Gastroesophageal sphincter (tissue), 4 donors: ENCODE results near the gene SFTA2. TPM values are rescaled to one million over a fixed set of nuclear protein-coding genes. Genes with fewer than 3 reads are reported as not detected.

Experiments
- ATAC-seq: fragments of 150-250 bp; one replicate; pipeline ENCODE4 v1.9.1; 2016; ENCODE audit warnings: mild to moderate bottlenecking, moderate library complexity
- H3K27ac ChIP-seq, 4 donors: fragments of 200-600 bp; sonication (generic) in 3 of 4; 1 replicate in 3 of 4; 2 replicates in 1 of 4; pipeline ENCODE4 v1.5.1; 2016 to 2019
- H3K27me3 ChIP-seq: fragments of 200-600 bp; sonication (generic); one replicate; pipeline ENCODE4 v1.5.1; 2019
- H3K36me3 ChIP-seq, 2 donors: fragments of 200-600 bp; sonication (generic); one replicate each; pipeline ENCODE4 v1.5.1; 2019; ENCODE audit warnings: control low read depth in 1 of 2
- H3K4me1 ChIP-seq, 3 donors: fragments of 200-600 bp; sonication (generic); 1 replicate in 2 of 3; 2 replicates in 1 of 3; pipeline ENCODE4 v1.5.1; 2016 to 2019; ENCODE audit warnings: control low read depth in 2 of 3
- H3K4me3 ChIP-seq, 2 donors: fragments of 200-600 bp; sonication (generic); one replicate each; pipeline ENCODE4 v1.5.1; 2019; ENCODE audit warnings: mild to moderate bottlenecking in 1 of 2, moderate library complexity in 1 of 2
- H3K9me3 ChIP-seq, 3 donors: fragments of 200-600 bp; sonication (generic); one replicate each; pipeline ENCODE4 v1.5.1; 2017 to 2019; ENCODE audit warnings: control low read depth in 2 of 3
- EP300 ChIP-seq: sonication (generic); formaldehyde crosslinking; IDR thresholded peaks from one replicate; pipeline ENCODE4 v1.6.1; 2017; ENCODE audit warnings: antibody characterized with exemption, mild to moderate bottlenecking
- POLR2A ChIP-seq, 2 donors: fragments of 450-650 bp; IDR thresholded peaks; one replicate each; pipeline ENCODE4 v1.6.1; 2017; ENCODE audit warnings: antibody characterized with exemption in 2 of 2, mild to moderate bottlenecking in 2 of 2, moderate library complexity in 1 of 2
- POLR2AphosphoS5 ChIP-seq: sonication (generic); formaldehyde crosslinking; IDR thresholded peaks from one replicate; pipeline ENCODE4 v1.6.1; 2017; ENCODE audit warnings: antibody characterized with exemption
- WGBS, 2 donors: methylation state at CpG; one replicate each; pipeline ENCODE4 v1.1.5; 2018; ENCODE audit warnings: low coverage in 1 of 2; 5-methylcytosine and 5-hydroxymethylcytosine counted together
- total RNA-seq, 4 donors: library from RNA; depleted of rRNA; stranded (reverse); fragments of >200 nt; gene quantifications; one replicate each; pipeline ENCODE4 v1.1.0, GENCODE V29; 2016
- TF ChIP-seq, protein P1 (sequence below), 4 experiments: fragments of 200-600 bp in 2 of 4; fragments of 450-650 bp in 2 of 4; sonication (generic) in 1 of 4; IDR thresholded peaks; one replicate each; pipeline ENCODE4 v1.5.1; 2017 to 2019; ENCODE audit warnings: antibody characterized with exemption in 4 of 4, mild to moderate bottlenecking in 2 of 4, moderate library complexity in 2 of 4

SFTA2 gene
- not detected for total RNA-seq

DNA sequence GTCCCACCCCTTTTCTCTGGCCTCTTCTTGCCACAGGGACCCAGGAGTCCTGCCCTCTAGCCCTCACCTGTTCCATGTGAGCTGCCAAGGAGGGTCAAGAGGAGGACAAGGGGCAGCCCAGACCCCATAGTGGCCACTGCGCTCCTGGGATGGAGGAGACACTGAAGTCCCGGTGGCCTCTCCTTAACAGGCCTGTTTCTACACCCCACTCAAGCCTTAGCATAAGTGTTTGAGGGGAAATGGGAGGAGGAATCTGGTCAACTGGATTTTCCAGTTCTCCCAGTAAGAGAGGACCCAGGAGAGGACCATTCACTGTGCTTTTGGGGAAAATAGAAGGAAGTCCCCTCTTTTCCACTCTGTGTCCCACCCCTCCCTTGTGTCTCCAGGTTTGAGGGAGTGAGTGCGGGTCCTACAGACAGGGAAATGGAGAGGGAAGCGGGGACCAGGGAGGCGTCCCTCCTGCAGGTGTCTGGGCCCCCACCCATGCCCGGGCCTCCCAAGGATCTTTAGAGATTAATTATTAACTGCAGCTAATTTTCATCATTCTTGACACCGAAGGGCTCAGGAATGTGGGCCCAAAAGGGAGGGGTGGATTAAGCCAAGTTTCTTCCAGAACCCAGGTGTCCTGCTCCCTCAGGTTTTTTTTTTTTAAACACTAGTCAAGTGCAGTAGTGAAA is at the start of gene SFTA2:
Gene SFTA2 (minus strand): TSS at position 202 of the 677 bp plus-strand sequence. CDS start 74 bp downstream, at position 128.
- no peak within 1 kb of the TSS for H3K4me3 ChIP-seq
- no peaks in the 10 kb centered on the region for H3K4me1 ChIP-seq
- H3K27me3 ChIP-seq, result peaks cover 11% of the 10 kb centered on the region
- no peak within 1 kb of the TSS for H3K27ac ChIP-seq
- no peak for TF ChIP-seq POLR2A (IDR thresholded peaks at IDR 0.05)
- TF ChIP-seq, protein P1, sequence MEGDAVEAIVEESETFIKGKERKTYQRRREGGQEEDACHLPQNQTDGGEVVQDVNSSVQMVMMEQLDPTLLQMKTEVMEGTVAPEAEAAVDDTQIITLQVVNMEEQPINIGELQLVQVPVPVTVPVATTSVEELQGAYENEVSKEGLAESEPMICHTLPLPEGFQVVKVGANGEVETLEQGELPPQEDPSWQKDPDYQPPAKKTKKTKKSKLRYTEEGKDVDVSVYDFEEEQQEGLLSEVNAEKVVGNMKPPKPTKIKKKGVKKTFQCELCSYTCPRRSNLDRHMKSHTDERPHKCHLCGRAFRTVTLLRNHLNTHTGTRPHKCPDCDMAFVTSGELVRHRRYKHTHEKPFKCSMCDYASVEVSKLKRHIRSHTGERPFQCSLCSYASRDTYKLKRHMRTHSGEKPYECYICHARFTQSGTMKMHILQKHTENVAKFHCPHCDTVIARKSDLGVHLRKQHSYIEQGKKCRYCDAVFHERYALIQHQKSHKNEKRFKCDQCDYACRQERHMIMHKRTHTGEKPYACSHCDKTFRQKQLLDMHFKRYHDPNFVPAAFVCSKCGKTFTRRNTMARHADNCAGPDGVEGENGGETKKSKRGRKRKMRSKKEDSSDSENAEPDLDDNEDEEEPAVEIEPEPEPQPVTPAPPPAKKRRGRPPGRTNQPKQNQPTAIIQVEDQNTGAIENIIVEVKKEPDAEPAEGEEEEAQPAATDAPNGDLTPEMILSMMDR (IDR thresholded peaks at IDR 0.05), result no peak
- TF ChIP-seq POLR2AphosphoS5, result no peak
- no peak for TF ChIP-seq EP300
- ATAC-seq, result no peak
- 77% methylated on average over 3 of the region's 7 CpGs; no CpG with 5 or more reads in 1 of the 2 donors for WGBS, 2 donors
- peaks cover 0 to 10% (median 0%) of the 10 kb centered on the region in 3 donors for H3K9me3 ChIP-seq
- H3K36me3 ChIP-seq, result no peaks in the 10 kb centered on the region

DNA sequence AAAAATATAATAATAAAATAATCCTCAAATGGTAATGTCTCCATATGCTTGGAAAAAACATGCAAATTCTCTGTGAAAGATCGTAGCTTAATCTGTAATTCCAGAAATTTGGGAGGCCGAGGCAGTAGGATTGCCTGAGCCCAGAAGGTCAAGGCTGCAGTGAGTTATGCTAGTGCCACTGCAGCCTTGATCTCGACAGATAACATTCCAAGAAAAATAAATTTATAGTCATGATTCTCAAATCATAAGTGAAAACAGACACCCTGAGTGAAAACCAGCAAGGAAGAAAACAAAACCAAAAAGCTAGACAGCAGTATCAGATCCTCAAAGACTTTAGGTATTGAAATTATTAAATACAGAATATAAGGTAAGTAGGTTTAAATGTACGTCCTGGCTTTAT is 47.7 kb upstream of the SFTA2 start:
- peaks cover 24% of the 10 kb centered on the region for H3K27me3 ChIP-seq
- TF ChIP-seq EP300 (no peak), POLR2AphosphoS5 (no peak), POLR2A (IDR thresholded peaks at IDR 0.05) (no peak)
- TF ChIP-seq, protein P1 (IDR thresholded peaks at IDR 0.05), result no peak
- no peak for ATAC-seq
- peaks cover 0 to 9% (median 0%) of the 10 kb centered on the region in 3 donors for H3K4me1 ChIP-seq
- no peak overlapping the region for H3K27ac ChIP-seq
- H3K4me3 ChIP-seq, result no peak overlapping the region
- H3K36me3 ChIP-seq, result no peaks in the 10 kb centered on the region
- WGBS, 2 donors, result 64 to 80% methylated on average over 4 of the region's 4 CpGs
- H3K9me3 ChIP-seq, result no peaks in the 10 kb centered on the region

DNA sequence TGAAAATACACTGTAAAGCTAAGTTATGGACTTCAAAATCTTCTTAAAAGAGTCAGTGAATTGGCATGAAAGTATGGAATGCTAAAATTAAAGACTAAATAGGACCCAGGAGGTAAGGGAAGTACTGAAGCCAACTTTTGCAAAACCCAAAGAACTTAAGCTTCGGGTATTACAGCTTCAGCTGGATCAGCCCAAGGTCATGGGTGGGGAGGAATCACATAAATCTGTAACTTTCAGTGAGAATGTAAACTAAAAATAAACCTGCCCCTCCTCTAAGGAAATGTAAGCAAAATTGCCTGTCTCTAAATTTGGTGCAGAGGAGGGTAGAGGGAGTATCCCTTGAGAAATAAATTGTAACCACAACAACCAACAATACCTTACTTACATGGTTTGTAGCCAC is 47.2 kb upstream of the SFTA2 start:
- WGBS, 2 donors, result 0 to 23% methylated on average over 1 of the region's 1 CpG
- no peak overlapping the region for H3K27ac ChIP-seq
- peaks cover 19% of the 10 kb centered on the region for H3K27me3 ChIP-seq
- H3K36me3 ChIP-seq, result no peaks in the 10 kb centered on the region
- no peak for TF ChIP-seq POLR2A (IDR thresholded peaks at IDR 0.05)
- TF ChIP-seq POLR2AphosphoS5, result no peak
- ATAC-seq, result no peak
- H3K4me1 ChIP-seq, result peaks cover 0 to 9% (median 0%) of the 10 kb centered on the region in 3 donors
- no peaks in the 10 kb centered on the region for H3K9me3 ChIP-seq
- no peak overlapping the region for H3K4me3 ChIP-seq

DNA sequence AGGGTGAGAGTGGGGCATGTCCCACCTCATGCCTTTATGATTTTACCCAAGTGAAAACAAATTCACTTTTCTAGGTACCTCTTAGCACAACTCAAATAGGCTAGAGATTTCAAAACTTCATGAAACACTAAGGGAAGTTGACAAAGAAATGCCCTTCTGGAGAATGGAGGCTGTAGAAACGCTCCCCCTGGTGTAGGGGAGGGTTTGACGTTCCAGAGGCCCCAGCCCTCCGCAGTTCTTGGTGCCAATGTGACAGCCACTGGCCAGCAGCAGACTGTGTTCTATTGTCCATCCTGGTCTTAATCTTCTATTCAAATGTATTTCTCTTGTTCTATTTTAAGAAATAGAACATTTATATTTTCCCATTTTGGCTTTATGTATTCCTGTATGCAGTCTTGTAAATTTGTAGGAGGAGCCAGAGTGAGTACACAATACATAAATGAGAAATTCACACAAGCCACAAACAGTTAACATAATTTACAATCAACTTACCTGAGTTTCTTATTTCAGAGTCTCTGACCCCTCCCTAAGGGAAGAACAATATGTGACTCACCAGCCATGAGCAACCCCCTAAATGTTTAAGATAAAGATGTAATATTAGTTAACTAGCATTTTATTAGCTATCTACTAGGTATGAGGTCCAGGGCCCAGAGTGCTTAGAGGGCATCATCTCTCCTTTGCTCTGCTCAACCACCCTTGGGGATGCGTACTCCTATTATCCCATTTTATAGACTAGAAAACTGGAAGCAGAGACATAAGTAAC is 42.7 kb upstream of the SFTA2 start:
- Histone ChIP-seq H3K36me3 (no peaks in the 10 kb centered on the region), H3K4me3 (no peak overlapping the region), H3K9me3 (no peaks in the 10 kb centered on the region), H3K4me1 (no peaks in the 10 kb centered on the region), H3K27ac (no peak overlapping the region), H3K27me3 (peaks cover 22% of the 10 kb centered on the region)
- ATAC-seq, result no peak
- 69 to 100% methylated on average over 2 to 4 of the region's 4 CpGs for WGBS, 2 donors
- TF ChIP-seq POLR2A (IDR thresholded peaks at IDR 0.05) (no peak), POLR2AphosphoS5 (no peak), EP300 (no peak)
- TF ChIP-seq, protein P1 (IDR thresholded peaks at IDR 0.05), result no peak

DNA sequence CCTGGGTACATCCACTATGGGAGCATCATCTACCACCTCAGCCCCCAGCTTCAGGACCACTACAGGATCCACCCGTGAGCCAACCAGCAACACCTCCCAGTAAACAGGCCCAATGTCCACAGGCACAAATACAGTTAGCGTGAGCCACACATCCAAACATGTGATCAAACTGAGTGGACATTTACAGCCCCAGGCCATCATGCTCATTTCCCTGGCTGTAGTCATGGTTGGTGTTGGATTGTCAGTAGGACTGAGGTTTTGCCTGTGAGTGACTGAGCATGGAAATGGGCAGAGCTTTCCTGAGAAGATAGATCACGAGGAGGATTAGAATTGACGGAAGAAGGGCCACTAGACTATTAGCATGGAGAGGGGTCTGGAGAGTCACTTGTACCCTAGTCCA is 40.8 kb upstream of the SFTA2 start:
- H3K36me3 ChIP-seq, result no peaks in the 10 kb centered on the region
- TF ChIP-seq EP300, result no peak
- TF ChIP-seq POLR2AphosphoS5, result no peak
- TF ChIP-seq, protein P1 (IDR thresholded peaks at IDR 0.05), result no peak
- no peak overlapping the region for H3K27ac ChIP-seq
- WGBS, 2 donors, result 91 to 92% methylated on average over 2 of the region's 4 CpGs
- H3K4me3 ChIP-seq, result no peak overlapping the region
- no peak for ATAC-seq
- H3K4me1 ChIP-seq, result no peaks in the 10 kb centered on the region
- no peaks in the 10 kb centered on the region for H3K9me3 ChIP-seq
- peaks cover 22% of the 10 kb centered on the region for H3K27me3 ChIP-seq
